Posterior cingulate gyrus (tissue), 11 donors: ENCODE data around the gene NUTM2B.
"Not testable (repeated sequence)": the region's sequence is repeated elsewhere in the genome, so short reads cannot be mapped to it uniquely, and the experiment has no call there.

Experiments used
- DNase-seq, 10 donors: peaks; one replicate each; pipeline versions ENCODE4 v3.0.0 to v3.0.0-alpha.2; 2020 to 2021; ENCODE audit warnings: mixed read lengths in 3 of 10
- intact Hi-C: fragments of 100-400 bp; cut with DNase I; formaldehyde crosslinking; loops from one replicate; pipeline ENCODE4 v1.15.1; 2023

NUTM2B gene

DNA sequence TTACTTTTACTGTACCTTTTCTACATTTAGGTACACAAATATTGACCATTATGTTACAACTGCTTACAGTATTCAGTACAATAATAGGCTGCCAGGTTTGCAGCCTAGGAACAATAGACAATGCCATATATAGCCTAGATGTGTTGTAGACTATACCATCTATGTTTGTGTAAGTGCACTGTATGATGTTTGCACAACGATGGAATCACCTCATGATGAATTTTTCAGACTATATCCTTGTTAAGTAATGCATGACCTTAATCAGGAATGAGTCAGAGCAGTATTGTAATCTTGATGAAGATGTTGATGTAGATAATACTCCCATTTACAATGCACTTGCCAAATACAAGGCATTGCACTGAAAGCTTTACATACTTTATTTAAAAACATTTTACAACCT, 23.6 kb downstream of the NUTM2B start:
- DNase-seq, intact Hi-C loops: not testable (repeated sequence)

DNA sequence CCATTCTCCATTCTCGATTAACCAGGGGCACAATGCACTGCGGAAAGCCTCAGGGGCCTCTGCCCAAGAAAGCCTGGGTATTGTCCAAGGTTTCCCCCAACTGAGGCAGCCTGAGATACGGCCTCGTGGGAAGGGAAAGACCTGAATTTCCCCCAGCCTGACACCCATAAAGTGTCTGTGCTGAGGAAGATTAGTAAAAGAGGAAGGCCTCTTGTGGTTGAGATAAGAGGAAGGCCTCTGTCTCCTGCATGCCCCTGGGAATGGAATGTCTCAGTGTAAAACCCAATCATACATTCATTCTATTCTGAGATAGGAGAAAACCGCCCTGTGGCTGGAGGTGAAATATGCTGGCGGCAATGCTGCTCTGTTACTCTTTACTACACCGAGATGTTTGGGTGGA, 41.8 kb downstream of the NUTM2B start:
- intact Hi-C loops, DNase-seq: not testable (repeated sequence)

DNA sequence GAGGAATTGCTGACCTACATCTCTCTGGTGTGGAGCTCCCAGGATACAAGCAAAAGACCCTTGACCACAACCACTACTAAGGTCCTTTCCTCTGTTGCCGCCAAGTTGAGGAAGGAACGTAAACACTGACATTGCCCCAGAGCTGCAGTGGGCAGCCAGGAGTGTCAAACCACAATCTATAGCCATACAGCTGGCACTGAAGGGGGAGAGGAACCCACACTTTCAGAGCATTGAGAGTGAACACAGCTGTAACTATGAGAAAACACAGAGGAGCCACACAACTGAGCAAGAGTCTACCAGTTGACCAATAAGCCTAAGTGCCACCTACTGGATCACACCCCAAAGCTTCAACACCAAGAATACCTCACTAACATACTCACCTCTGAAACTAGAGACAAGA, 45.5 kb downstream of the NUTM2B start:
- intact Hi-C loops: not testable (repeated sequence)

DNA sequence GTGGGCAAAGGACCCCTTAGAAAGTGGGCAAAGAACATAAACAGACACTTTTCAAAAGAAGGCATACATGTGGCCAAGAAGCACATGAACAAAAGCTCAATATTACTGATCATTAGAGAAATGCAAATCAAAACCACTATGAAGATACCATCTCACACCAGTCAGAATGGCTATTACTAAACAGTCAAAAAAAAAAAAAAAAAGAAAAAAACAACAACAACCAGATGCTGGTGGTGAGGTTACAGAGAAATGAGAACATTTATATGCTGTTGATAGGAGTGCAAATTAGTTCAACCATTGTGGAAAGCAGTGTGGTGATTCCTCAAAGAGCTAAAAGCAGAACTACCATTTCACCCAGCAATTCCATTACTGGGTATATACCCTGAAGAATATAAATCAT, 50.6 kb downstream of the NUTM2B start:
- DNase-seq, intact Hi-C loops: not testable (repeated sequence)

More for the DNA sequence above, 45.5 kb downstream of the NUTM2B start:
- not testable (repeated sequence) for DNase-seq

DNA sequence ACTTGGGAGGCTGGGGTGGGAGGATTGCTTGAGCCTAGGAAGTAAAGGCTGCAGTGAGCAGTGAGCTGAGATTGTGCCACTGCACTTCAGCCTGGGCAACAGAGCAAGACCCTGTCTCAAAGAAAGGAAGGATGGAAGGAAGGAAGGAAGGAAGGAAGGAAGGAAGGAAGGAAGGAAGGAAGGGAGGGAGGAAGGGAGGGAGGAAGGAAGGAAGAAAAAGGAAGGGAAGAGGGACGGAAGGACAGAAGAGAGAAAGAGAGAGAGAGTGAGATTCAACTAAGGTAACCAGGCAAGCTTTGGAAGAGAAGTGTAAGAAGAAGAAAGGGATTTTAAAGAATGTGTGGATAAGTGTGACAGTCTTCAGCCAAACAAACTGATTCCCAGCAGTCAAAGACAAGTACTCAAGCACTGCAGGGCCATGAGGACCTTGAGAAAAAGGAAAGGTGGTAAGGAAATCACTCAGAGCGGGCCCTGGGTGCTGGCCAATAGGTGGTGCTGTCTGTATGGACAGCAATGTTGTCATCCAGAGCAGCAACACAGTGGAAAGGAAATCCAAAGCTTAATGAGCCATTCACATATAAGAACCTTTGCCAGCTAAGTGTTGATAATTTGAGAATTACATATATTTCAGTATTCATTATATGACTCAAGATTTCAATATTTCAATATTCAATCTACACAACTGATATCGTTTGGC, 55.4 kb downstream of the NUTM2B start:
- intact Hi-C loops, DNase-seq: not testable (repeated sequence)
